Liver (tissue), 9 donors: ENCODE data around the gene GUCY1A2. TPM values are rescaled to one million over a fixed set of nuclear protein-coding genes. Genes with fewer than 3 reads are reported as not detected.

ENCODE experiments used
- DNase-seq: peaks from one replicate; pipeline ENCODE4 v3.0.0-alpha.2; 2017; ENCODE audit warnings: low spot score
- H3K27ac ChIP-seq, 2 donors: one replicate each; pipeline ENCODE4 v1.7.0; 2013; ENCODE audit warnings: inconsistent platforms in 2 of 2, low read length in 2 of 2, control low read depth in 1 of 2, low read depth in 1 of 2, mild to moderate bottlenecking in 1 of 2
- H3K27me3 ChIP-seq, 4 donors: one replicate each; pipeline versions ENCODE4 v1.6.1 to v1.7.0; 2013; ENCODE audit warnings: low read length in 3 of 4, inconsistent platforms in 1 of 4, mild to moderate bottlenecking in 1 of 4, moderate library complexity in 1 of 4; ENCODE audit not compliant: control insufficient read depth in 4 of 4, insufficient read depth in 4 of 4
- H3K36me3 ChIP-seq, 4 donors: one replicate each; pipeline versions ENCODE4 v1.6.1 to v1.7.0; 2013; ENCODE audit warnings: low read length in 3 of 4, mild to moderate bottlenecking in 3 of 4, low read depth in 1 of 4, moderate library complexity in 1 of 4; ENCODE audit not compliant: control insufficient read depth in 4 of 4, insufficient read depth in 3 of 4
- H3K4me1 ChIP-seq, 4 donors: one replicate each; pipeline versions ENCODE4 v1.6.1 to v1.7.0; 2013; ENCODE audit warnings: low read length in 3 of 4, mild to moderate bottlenecking in 3 of 4, moderate library complexity in 1 of 4; ENCODE audit not compliant: control insufficient read depth in 4 of 4, insufficient read depth in 4 of 4
- H3K4me3 ChIP-seq, 3 donors: one replicate each; pipeline versions ENCODE4 v1.6.1 to v1.7.0; 2013; ENCODE audit warnings: low read length in 3 of 3, control low read depth in 1 of 3, low read depth in 1 of 3, mild to moderate bottlenecking in 1 of 3
- H3K9ac ChIP-seq, 2 donors: one replicate each; pipeline ENCODE4 v1.7.0; 2013; ENCODE audit warnings: low read length in 2 of 2, mild to moderate bottlenecking in 2 of 2, moderate library complexity in 2 of 2, control low read depth in 1 of 2, low read depth in 1 of 2
- H3K9me3 ChIP-seq, 4 donors: one replicate each; pipeline versions ENCODE4 v1.6.1 to v1.7.0; 2013; ENCODE audit warnings: low read length in 3 of 4; ENCODE audit not compliant: control insufficient read depth in 4 of 4
- EGR1 ChIP-seq, 2 donors: IDR thresholded peaks; 2 replicates each; pipeline ENCODE4 v1.6.1; 2016 to 2018; ENCODE audit warnings: antibody characterized with exemption in 2 of 2, low read depth in 2 of 2
- FOXA1 ChIP-seq: IDR thresholded peaks from 2 replicates; pipeline ENCODE4 v1.6.1; 2016; ENCODE audit warnings: antibody characterized with exemption
- FOXA2 ChIP-seq: IDR thresholded peaks from 2 replicates; pipeline ENCODE4 v1.6.1; 2016; ENCODE audit warnings: antibody characterized with exemption
- HNF4A ChIP-seq, 2 donors: conservative IDR thresholded peaks; 2 replicates each; pipeline ENCODE4 v1.6.1; 2016; ENCODE audit warnings: antibody characterized with exemption in 2 of 2, mild to moderate bottlenecking in 2 of 2
- HNF4G ChIP-seq: IDR thresholded peaks from 2 replicates; pipeline ENCODE4 v1.6.1; 2016; ENCODE audit warnings: antibody characterized with exemption
- JUND ChIP-seq, 2 donors: IDR thresholded peaks; 2 replicates each; pipeline ENCODE4 v1.6.1; 2016; ENCODE audit warnings: antibody characterized with exemption in 2 of 2
- MAX ChIP-seq: IDR thresholded peaks from 2 replicates; pipeline ENCODE4 v1.6.1; 2016; ENCODE audit warnings: antibody characterized with exemption
- NR2F2 ChIP-seq: IDR thresholded peaks from 2 replicates; pipeline ENCODE4 v1.6.1; 2016; ENCODE audit warnings: antibody characterized with exemption
- RAD21 ChIP-seq, 2 donors: IDR thresholded peaks; 2 replicates each; pipeline ENCODE4 v1.6.1; 2016; ENCODE audit warnings: antibody characterized with exemption in 2 of 2, mild to moderate bottlenecking in 2 of 2
- REST ChIP-seq: IDR thresholded peaks from 2 replicates; pipeline ENCODE4 v1.6.1; 2016; ENCODE audit warnings: antibody characterized with exemption, mild to moderate bottlenecking
- RXRA ChIP-seq, 2 donors: IDR thresholded peaks; 2 replicates each; pipeline ENCODE4 v1.6.1; 2017 to 2018; ENCODE audit warnings: antibody characterized with exemption in 2 of 2, mild to moderate bottlenecking in 1 of 2
- SP1 ChIP-seq: IDR thresholded peaks from 2 replicates; pipeline ENCODE4 v1.6.1; 2018; ENCODE audit warnings: antibody characterized with exemption, mild to moderate bottlenecking
- TAF1 ChIP-seq: conservative IDR thresholded peaks from 2 replicates; pipeline ENCODE4 v1.6.1; 2016; ENCODE audit warnings: antibody characterized with exemption, mild to moderate bottlenecking
- YY1 ChIP-seq: IDR thresholded peaks from 2 replicates; pipeline ENCODE4 v1.6.1; 2016; ENCODE audit warnings: antibody characterized with exemption, mild to moderate bottlenecking
- ZBTB33 ChIP-seq: IDR thresholded peaks from 2 replicates; pipeline ENCODE4 v1.6.1; 2016; ENCODE audit warnings: antibody characterized with exemption
- WGBS: extraction: QIAGEN DNeasy Blood & Tissue Kit; methylation state at CpG from one replicate; pipeline ENCODE4 v1.1.7; 2013; 5-methylcytosine and 5-hydroxymethylcytosine counted together
- polyA plus RNA-seq, 2 donors: library from polyadenylated mRNA; stranded (reverse) in 1 of 2; unstranded in 1 of 2; fragments of 200-250 nt in 1 of 2; fragments of >200 nt in 1 of 2; fragmentation: Nextera tagmentation in 1 of 2; extraction: Ambion mirVana in 1 of 2; gene quantifications; one replicate each; pipeline versions ENCODE4 v1.2.1 to v1.2.3, GENCODE V29; 2013 to 2015
- total RNA-seq, 2 donors: library from RNA; depleted of rRNA; stranded (reverse); fragments of >200 nt; gene quantifications; one replicate each; pipeline ENCODE4 v1.2.3, GENCODE V29; 2014
- TF ChIP-seq, protein P1 (sequence below): fragments of 150-350 bp; IDR thresholded peaks from 2 replicates; pipeline ENCODE4 v1.5.1; 2017; ENCODE audit warnings: improper control_type of control experiment, low read depth, low read length; ENCODE audit not compliant: missing input control
- TF ChIP-seq, protein P2 (sequence below): IDR thresholded peaks from 2 replicates; pipeline ENCODE4 v1.6.1; 2016; ENCODE audit warnings: antibody characterized with exemption
- donor health status: healthy.
- donor health status: healthy.
- donor health status: healthy.
- donor health status: healthy.
- donor health status: healthy.

GUCY1A2 gene
- total and polyA plus RNA-seq, 4 donors = 0.55 to 4.4 (median 1.7) TPM

DNA sequence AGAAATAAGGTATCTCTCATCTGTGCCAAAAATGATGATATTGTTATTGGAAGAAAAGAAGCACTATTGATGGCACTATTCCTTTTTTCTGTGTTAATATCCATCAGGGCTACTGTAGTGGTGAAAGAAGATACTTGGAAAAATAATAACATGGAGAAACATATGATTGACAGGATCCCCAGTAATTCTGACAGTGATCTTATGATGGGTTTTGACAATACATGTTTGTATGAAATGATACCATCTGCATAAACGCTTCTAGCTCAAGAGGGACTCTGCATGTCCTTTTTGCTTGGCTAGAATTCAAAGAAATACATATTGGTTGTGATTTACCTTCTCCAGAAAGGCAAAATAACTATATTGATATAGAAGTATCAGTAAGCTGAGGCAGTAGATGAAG is 178.1 kb downstream of the GUCY1A2 start (continued):
- no peak for TF ChIP-seq FOXA2

GRCh38 chr11:106834567-106834966 is 183.7 kb downstream of the GUCY1A2 start:
- no peak for TF ChIP-seq TAF1
- TF ChIP-seq YY1 = no peak
- TF ChIP-seq, protein P1, sequence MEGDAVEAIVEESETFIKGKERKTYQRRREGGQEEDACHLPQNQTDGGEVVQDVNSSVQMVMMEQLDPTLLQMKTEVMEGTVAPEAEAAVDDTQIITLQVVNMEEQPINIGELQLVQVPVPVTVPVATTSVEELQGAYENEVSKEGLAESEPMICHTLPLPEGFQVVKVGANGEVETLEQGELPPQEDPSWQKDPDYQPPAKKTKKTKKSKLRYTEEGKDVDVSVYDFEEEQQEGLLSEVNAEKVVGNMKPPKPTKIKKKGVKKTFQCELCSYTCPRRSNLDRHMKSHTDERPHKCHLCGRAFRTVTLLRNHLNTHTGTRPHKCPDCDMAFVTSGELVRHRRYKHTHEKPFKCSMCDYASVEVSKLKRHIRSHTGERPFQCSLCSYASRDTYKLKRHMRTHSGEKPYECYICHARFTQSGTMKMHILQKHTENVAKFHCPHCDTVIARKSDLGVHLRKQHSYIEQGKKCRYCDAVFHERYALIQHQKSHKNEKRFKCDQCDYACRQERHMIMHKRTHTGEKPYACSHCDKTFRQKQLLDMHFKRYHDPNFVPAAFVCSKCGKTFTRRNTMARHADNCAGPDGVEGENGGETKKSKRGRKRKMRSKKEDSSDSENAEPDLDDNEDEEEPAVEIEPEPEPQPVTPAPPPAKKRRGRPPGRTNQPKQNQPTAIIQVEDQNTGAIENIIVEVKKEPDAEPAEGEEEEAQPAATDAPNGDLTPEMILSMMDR = no peak
- TF ChIP-seq ZBTB33 = no peak
- no peak for TF ChIP-seq FOXA1
- no peak for TF ChIP-seq FOXA2
- TF ChIP-seq RAD21 (IDR thresholded peaks at IDR 0.05) = no peak
- TF ChIP-seq REST = no peak
- no peak for TF ChIP-seq HNF4G
- no peak for TF ChIP-seq HNF4A (conservative IDR thresholded peaks at IDR 0.05)
- TF ChIP-seq JUND (IDR thresholded peaks at IDR 0.05) = no peak
- TF ChIP-seq, protein P2, sequence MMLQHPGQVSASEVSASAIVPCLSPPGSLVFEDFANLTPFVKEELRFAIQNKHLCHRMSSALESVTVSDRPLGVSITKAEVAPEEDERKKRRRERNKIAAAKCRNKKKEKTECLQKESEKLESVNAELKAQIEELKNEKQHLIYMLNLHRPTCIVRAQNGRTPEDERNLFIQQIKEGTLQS = no peak
- TF ChIP-seq EGR1 (IDR thresholded peaks at IDR 0.05; ENCODE audit: low read depth in 2 of 2) = no peak
- TF ChIP-seq NR2F2 = no peak
- TF ChIP-seq MAX = no peak
- TF ChIP-seq SP1 = no peak
- TF ChIP-seq RXRA (IDR thresholded peaks at IDR 0.05) = no peak
- 81% methylated on average over 2 of the region's 2 CpGs for WGBS

More at GRCh38 chr11:106834567-106834966, 183.7 kb downstream of the GUCY1A2 start:
- DNase-seq = no peak
- Histone ChIP-seq H3K27ac (no peak overlapping the region), H3K4me1 (no peaks in the 10 kb centered on the region), H3K4me3 (no peak overlapping the region), H3K9me3 (no peaks in the 10 kb centered on the region), H3K9ac (no peak overlapping the region), H3K27me3 (no peaks in the 10 kb centered on the region), H3K36me3 (no peaks in the 10 kb centered on the region)
